ENCODE measurements around the gene CXorf49B. TPM values are rescaled to one million over a fixed set of nuclear protein-coding genes. Genes with fewer than 3 reads are reported as not detected.
"Not testable (repeated sequence)": the region's sequence is repeated elsewhere in the genome, so short reads cannot be mapped to it uniquely, and the experiment has no call there.

The CXorf49B gene
- total and polyA plus RNA-seq, 2 of the 13 experiments (the other 11 are each of a cell fraction or from before 2014, with no cell fraction given): not detected

- H3K79me2 ChIP-seq (ENCODE audit: insufficient read depth, low read length); ATAC-seq; H3K27me3 ChIP-seq (ENCODE audit: control insufficient read depth in 1 of 2, insufficient read depth in 2 of 2, low read length in 2 of 2); H3K9me3 ChIP-seq (ENCODE audit: low read length); DNase-seq (ENCODE audit: low spot score); H4K20me1 ChIP-seq (ENCODE audit: insufficient read depth, low read length); POLR2A ChIA-PET; H2AFZ ChIP-seq (ENCODE audit: low read length); H3K27ac ChIP-seq (ENCODE audit: extremely low read length, insufficient read depth, low read length); H3K4me1 ChIP-seq (ENCODE audit: insufficient read depth, low read length); BruUV-seq (replicated peaks); in situ Hi-C loops (cut with HindIII; ENCODE audit: extremely low pct_ligation_motif_present, low pct_unique_long_range_greater_than_20kb); CTCF ChIA-PET (ENCODE audit: low intra/inter-chr PET ratio, low total read pairs); H3K9ac ChIP-seq (ENCODE audit: insufficient read depth, low read depth, low read length); H3K4me2 ChIP-seq (ENCODE audit: low read depth, low read length); H3K36me3 ChIP-seq (replicated peaks in 1 of 2; ENCODE audit: control insufficient read depth in 1 of 2, insufficient read depth in 2 of 2, low read length in 2 of 2); FAIRE-seq; H3K4me3 ChIP-seq (replicated peaks in 1 of 3; ENCODE audit: insufficient read depth in 1 of 3, low read depth in 2 of 3, low read length in 3 of 3); intact Hi-C loops (cut with micrococcal nuclease; ENCODE audit: unreplicated experiment): not testable (repeated sequence)
- no CpG with 5 or more reads among the region's 30 CpGs for WGBS (ENCODE audit: low lambda C conversion rate)
These were observed 45.0 kb upstream of the CXorf49B start, which contains the start of gene CXorf49 for GRCh38 chrX:71718185-71718584. CXorf49 (minus strand) TSS chrX:71718285; CDS start chrX:71718151, 134 bp downstream.

DNA sequence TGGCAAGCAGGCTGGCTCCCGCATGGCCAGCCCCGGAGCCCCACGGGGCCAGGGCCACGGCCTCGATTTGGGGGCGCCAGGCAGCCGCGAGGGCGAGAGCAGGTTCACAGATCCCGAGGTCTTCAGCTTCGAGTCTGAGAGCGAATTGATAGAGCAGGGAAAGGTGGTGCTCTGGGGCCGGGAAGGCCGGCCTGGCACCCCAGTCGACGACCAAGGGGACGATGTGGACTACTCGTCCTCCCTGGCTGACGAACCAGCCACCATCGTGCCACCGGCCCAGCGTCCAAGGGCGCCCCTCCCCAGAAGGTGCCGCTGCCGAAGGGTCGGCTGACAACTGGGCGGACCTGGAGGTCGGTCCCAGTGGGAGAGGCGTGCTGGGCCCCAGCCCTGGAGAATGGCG, 44.0 kb upstream of the CXorf49B start:
- H3K79me2 ChIP-seq (ENCODE audit: insufficient read depth, low read length); H3K9me3 ChIP-seq (ENCODE audit: low read length); intact Hi-C loops (cut with micrococcal nuclease; ENCODE audit: unreplicated experiment); POLR2A ChIA-PET; H3K4me3 ChIP-seq (replicated peaks in 1 of 3; ENCODE audit: insufficient read depth in 1 of 3, low read depth in 2 of 3, low read length in 3 of 3); BruUV-seq (replicated peaks); in situ Hi-C loops (cut with HindIII; ENCODE audit: extremely low pct_ligation_motif_present, low pct_unique_long_range_greater_than_20kb); H3K27ac ChIP-seq (ENCODE audit: extremely low read length, insufficient read depth, low read length); H3K4me2 ChIP-seq (ENCODE audit: low read depth, low read length); DNase-seq (ENCODE audit: low spot score); H3K27me3 ChIP-seq (ENCODE audit: control insufficient read depth in 1 of 2, insufficient read depth in 2 of 2, low read length in 2 of 2); H3K36me3 ChIP-seq (replicated peaks in 1 of 2; ENCODE audit: control insufficient read depth in 1 of 2, insufficient read depth in 2 of 2, low read length in 2 of 2); ATAC-seq; FAIRE-seq; H3K4me1 ChIP-seq (ENCODE audit: insufficient read depth, low read length); H4K20me1 ChIP-seq (ENCODE audit: insufficient read depth, low read length); CTCF ChIA-PET (ENCODE audit: low intra/inter-chr PET ratio, low total read pairs); H2AFZ ChIP-seq (ENCODE audit: low read length); H3K9ac ChIP-seq (ENCODE audit: insufficient read depth, low read depth, low read length): not testable (repeated sequence)
- WGBS (ENCODE audit: low lambda C conversion rate): no CpG with 5 or more reads among the region's 30 CpGs

DNA sequence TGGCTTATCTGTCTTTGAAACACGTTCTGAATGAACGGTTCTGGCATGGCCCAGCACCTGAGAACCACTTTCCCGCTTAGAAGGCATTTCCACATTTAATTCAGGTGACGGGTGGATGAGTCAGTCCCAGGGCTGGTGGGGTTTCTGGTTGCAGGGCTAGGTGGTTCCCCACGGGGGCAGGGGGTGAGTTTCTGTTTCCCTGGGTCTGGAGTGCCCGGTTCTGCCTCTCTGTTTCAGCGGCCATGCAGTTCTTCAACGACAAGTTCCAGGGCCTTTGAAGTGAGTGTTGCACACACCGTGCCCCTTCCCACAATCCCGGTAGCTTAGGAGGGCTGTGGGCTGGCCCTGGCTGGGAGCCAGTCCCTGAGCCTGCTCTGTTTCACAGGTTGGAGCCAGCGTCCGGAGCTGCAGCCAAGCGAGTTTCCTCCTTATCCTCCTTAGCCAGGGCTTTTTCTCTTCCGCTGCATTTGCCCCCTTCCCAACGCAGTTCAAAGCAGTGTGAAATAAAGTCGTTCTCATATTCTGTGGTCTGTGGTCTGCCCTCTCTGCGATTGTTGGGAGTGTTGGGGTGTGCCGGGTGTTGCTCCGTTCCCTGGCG, 42.8 kb upstream of the CXorf49B start:
- no CpG with 5 or more reads among the region's 20 CpGs for WGBS (ENCODE audit: low lambda C conversion rate)
- H3K4me1 ChIP-seq (ENCODE audit: insufficient read depth, low read length); FAIRE-seq; intact Hi-C loops (cut with micrococcal nuclease; ENCODE audit: unreplicated experiment); CTCF ChIA-PET (ENCODE audit: low intra/inter-chr PET ratio, low total read pairs); H3K79me2 ChIP-seq (ENCODE audit: insufficient read depth, low read length); H3K4me3 ChIP-seq (replicated peaks in 1 of 3; ENCODE audit: insufficient read depth in 1 of 3, low read depth in 2 of 3, low read length in 3 of 3); H3K36me3 ChIP-seq (replicated peaks in 1 of 2; ENCODE audit: control insufficient read depth in 1 of 2, insufficient read depth in 2 of 2, low read length in 2 of 2); H3K27ac ChIP-seq (ENCODE audit: extremely low read length, insufficient read depth, low read length); DNase-seq (ENCODE audit: low spot score); H3K9ac ChIP-seq (ENCODE audit: insufficient read depth, low read depth, low read length); H3K27me3 ChIP-seq (ENCODE audit: control insufficient read depth in 1 of 2, insufficient read depth in 2 of 2, low read length in 2 of 2); H4K20me1 ChIP-seq (ENCODE audit: insufficient read depth, low read length); ATAC-seq; in situ Hi-C loops (cut with HindIII; ENCODE audit: extremely low pct_ligation_motif_present, low pct_unique_long_range_greater_than_20kb); POLR2A ChIA-PET; H2AFZ ChIP-seq (ENCODE audit: low read length); BruUV-seq (replicated peaks); H3K4me2 ChIP-seq (ENCODE audit: low read depth, low read length); H3K9me3 ChIP-seq (ENCODE audit: low read length): not testable (repeated sequence)

DNA sequence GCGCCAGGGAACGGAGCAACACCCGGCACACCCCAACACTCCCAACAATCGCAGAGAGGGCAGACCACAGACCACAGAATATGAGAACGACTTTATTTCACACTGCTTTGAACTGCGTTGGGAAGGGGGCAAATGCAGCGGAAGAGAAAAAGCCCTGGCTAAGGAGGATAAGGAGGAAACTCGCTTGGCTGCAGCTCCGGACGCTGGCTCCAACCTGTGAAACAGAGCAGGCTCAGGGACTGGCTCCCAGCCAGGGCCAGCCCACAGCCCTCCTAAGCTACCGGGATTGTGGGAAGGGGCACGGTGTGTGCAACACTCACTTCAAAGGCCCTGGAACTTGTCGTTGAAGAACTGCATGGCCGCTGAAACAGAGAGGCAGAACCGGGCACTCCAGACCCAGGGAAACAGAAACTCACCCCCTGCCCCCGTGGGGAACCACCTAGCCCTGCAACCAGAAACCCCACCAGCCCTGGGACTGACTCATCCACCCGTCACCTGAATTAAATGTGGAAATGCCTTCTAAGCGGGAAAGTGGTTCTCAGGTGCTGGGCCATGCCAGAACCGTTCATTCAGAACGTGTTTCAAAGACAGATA, 2.4 kb upstream of the CXorf49B start:
- H4K20me1 ChIP-seq (ENCODE audit: insufficient read depth, low read length); H3K4me3 ChIP-seq (replicated peaks in 1 of 3; ENCODE audit: insufficient read depth in 1 of 3, low read depth in 2 of 3, low read length in 3 of 3); FAIRE-seq; H3K4me2 ChIP-seq (ENCODE audit: low read depth, low read length); H3K27ac ChIP-seq (ENCODE audit: extremely low read length, insufficient read depth, low read length); H2AFZ ChIP-seq (ENCODE audit: low read length); ATAC-seq; POLR2A ChIA-PET; H3K4me1 ChIP-seq (ENCODE audit: insufficient read depth, low read length); H3K36me3 ChIP-seq (replicated peaks in 1 of 2; ENCODE audit: control insufficient read depth in 1 of 2, insufficient read depth in 2 of 2, low read length in 2 of 2); H3K9me3 ChIP-seq (ENCODE audit: low read length); intact Hi-C loops (cut with micrococcal nuclease; ENCODE audit: unreplicated experiment); H3K27me3 ChIP-seq (ENCODE audit: control insufficient read depth in 1 of 2, insufficient read depth in 2 of 2, low read length in 2 of 2); CTCF ChIA-PET (ENCODE audit: low intra/inter-chr PET ratio, low total read pairs); H3K9ac ChIP-seq (ENCODE audit: insufficient read depth, low read depth, low read length); DNase-seq (ENCODE audit: low spot score); BruUV-seq (replicated peaks); in situ Hi-C loops (cut with HindIII; ENCODE audit: extremely low pct_ligation_motif_present, low pct_unique_long_range_greater_than_20kb); H3K79me2 ChIP-seq (ENCODE audit: insufficient read depth, low read length): not testable (repeated sequence)
- no CpG with 5 or more reads among the region's 20 CpGs for WGBS (ENCODE audit: low lambda C conversion rate)

Data from HepG2 (cell line).